Measurements from ENCODE around the gene PDE4D.
A peak's percentile ranks its signal among the peaks of the same experiment; 100 is the strongest.
"Not testable (repeated sequence)": the region's sequence is repeated elsewhere in the genome, so short reads cannot be mapped to it uniquely, and the experiment has no call there.

PDE4D gene

DNA sequence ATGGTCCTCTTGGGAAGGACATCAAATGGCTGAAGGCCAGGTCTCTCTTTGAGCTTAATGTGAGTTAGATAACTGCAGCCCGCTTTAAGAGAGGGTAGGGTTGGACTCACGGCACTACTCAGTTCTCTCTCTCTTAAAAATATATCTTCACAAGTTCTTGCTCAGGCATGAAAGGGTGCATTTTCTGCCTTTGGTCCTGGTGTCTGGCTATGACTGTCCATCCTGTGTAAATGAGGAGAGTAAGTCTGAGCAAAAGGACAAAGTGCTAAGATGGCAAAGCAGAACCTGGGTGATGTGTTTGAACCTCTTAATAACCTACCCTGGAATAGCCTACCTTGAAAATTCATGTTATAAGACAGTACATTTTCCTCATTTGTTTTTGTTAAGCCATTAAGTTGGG lies 293.4 kb downstream of the PDE4D start:
- no peak for DNase-seq

DNA sequence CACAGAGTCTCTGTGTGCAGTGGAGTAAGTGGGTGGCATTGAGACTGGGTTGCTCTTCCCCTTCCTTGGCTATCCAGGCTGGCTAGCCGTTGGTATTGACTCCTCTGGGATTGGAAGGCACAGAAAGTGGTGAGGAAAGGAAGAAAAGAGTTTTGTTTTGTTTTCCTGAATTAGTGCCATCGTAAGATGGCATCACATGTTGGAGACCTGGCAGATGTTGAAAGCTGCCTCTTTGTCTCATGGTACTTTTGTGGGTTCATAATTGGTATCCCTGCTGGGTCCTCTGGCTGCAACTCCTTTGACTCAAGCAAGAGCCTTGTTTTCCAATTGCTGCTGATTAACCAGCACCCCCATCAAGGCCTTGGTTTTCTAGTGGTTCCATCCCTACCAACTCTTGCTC lies 293.8 kb downstream of the PDE4D start:
- no peak for DNase-seq

DNA sequence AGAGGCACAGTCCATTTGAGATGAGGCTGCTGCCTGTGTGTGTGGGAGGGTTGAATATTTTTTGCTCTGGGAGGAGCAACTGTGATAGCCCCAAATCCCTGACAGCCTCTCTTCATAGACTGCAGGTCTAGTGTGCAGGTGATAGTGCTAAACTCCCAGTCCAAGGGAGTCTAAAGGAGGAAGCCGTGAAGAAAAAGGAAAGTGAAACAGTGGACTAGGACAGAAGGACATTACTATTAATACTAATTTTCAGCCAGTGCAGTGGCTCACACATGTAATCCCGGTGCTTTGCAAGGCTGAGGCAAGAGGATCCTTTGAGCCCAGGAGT lies 295.0 kb downstream of the PDE4D start:
- no peak for DNase-seq

DNA sequence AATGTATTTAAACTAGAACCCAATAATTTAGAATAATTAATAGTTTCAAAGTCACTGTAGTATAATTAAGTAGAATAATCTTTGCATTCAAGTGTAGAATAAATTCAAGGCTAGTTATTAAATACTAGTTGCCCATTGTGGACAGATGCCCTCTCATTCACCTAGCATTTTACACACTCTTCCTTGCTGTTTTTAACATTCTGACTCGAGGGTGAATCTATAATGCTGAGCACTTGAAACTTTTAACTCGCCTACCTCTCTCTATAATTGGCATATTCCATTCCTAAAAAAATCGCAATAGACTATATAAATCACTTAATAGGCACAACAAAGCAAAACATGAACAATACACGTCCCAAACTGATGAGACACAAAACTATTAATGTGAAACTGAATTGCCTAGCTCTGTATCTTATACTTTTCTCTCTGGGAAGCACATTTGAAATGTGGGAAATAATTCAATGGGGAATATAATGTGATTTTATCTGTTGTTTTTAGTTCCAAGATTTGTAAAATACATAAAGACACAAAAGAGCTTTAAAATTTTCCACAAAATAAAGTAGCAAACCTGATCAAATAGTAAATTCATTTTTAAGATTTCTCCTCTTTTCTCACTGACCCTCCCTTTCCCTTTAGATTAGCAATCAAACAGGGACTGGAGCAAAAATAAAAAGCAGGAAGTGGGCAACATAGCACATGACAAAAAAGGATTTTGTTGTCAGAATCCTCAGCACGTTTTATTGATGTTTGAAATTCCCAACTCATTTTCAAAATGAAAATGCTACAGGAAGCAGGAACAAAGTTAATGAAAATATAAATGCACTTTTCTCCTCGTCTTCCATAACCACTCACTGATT lies 295.6 kb downstream of the PDE4D start:
- no peak for DNase-seq

- DNase-seq = no peak
Measured at GRCh38 chr5:59596586-59597350, 296.8 kb downstream of the PDE4D start.

GRCh38 chr5:59594118-59594517 lies 299.4 kb downstream of the PDE4D start:
- not testable (repeated sequence) for DNase-seq

DNA sequence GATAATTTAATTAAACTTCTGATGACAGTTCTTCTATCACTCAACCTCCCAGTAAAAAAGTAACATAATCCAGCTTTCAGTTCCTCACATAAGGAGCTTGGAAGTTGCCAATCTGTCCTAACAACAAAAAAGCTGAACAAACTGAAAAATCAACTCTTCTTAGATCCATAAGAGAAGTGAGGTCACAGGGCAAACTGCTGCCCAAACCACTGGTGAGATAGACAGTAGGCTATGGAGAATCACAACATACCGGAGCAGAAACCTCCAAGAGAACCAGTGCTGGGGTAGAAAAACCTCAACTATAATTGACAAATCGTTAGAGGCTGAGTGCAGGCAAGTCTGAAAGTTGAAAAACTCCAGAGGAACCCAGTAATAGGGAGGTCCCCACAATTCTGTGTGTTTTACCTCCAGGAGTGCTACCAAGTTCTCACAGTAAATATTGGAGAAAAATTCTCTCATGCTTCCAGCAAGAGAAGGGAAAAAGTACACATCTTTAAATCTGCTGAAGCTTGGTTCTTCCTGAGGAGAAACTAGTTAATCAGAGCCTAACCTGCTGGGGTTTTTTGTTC lies 300.0 kb downstream of the PDE4D start:
- DNase-seq = no peak

DNA sequence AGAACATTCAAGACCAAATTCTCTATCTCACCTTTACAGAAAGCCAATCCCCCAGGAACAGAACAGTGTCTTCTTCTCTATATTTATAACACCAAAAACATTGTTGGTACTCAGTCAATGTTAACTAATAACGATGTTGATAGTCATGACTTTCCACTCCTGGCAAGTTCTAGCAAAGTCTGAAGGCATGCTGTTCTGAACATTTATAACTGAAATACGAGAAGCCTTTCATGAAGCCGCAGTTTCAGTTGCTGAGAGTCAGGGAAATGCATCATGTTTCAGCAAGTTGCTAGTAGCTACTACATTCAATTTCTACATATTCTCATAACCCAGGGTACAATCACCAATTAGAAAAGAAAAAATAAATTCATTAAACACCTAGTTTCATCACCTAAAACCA lies 301.4 kb downstream of the PDE4D start:
- no peak for DNase-seq

- DNase-seq = no peak
Measured at GRCh38 chr5:59591162-59591561, 302.4 kb downstream of the PDE4D start.

GRCh38 chr5:59588922-59589321 lies 304.6 kb downstream of the PDE4D start:
- DNase-seq = peak; percentile 4

DNA sequence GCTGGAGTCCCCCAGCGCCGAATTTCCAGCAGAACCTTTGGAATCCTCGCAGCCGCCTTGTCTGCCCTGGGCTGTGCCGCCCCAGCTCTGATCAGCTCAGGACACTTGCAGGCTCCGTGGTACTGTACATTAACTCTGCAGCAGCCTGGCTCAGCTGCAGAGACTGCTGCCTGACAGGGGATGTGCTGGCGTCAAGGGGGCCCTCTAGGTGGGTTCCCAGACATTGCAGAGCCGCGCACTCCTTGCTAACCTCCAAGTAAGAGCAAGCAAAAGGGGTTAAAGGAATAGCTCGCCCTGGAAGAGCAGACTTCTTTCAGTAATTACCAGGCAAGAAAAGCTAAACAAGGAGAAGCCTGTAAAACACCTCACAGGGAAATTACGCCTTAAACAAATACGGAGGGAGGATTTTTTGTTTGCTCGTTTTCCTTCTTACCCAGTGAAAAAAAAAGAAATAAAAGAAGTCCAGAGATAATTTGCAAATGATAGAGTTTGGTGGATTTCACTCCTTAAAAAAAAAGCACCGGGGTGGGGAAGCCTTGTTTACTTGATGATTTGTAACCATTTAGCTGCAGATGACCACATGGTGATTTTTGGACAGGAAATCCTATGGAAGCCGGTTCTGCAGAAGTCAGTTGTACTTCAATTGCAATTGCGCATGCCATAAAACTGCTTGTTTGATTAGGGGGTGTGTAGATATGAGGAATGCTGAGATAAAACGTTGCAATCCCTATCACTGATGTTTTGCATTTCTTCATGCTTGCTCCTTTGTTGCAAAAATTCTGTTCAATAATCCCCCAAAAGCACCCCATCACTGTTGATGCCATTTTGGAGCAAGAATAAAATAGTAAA lies 305.8 kb downstream of the PDE4D start:
- peak; percentile 63 for DNase-seq

DNA sequence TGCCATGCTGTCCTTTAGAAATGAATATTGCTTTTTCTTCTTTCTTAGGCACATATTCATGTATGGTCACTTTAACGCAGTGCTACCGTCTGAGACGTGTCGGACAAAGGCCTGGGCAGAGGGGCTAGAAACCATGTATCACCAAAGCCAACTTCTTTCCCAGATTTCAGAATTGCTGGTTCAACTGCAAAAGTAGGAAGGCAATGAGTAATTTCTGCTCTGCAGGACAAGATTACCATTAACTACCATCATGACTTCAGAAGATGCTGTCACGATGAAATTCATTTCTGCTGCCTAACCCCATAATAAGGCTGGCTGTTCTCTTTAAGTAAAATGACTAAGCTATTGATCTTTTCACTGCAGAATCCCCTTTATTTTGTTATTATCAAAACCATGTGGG lies 306.7 kb downstream of the PDE4D start:
- no peak for DNase-seq

DNA sequence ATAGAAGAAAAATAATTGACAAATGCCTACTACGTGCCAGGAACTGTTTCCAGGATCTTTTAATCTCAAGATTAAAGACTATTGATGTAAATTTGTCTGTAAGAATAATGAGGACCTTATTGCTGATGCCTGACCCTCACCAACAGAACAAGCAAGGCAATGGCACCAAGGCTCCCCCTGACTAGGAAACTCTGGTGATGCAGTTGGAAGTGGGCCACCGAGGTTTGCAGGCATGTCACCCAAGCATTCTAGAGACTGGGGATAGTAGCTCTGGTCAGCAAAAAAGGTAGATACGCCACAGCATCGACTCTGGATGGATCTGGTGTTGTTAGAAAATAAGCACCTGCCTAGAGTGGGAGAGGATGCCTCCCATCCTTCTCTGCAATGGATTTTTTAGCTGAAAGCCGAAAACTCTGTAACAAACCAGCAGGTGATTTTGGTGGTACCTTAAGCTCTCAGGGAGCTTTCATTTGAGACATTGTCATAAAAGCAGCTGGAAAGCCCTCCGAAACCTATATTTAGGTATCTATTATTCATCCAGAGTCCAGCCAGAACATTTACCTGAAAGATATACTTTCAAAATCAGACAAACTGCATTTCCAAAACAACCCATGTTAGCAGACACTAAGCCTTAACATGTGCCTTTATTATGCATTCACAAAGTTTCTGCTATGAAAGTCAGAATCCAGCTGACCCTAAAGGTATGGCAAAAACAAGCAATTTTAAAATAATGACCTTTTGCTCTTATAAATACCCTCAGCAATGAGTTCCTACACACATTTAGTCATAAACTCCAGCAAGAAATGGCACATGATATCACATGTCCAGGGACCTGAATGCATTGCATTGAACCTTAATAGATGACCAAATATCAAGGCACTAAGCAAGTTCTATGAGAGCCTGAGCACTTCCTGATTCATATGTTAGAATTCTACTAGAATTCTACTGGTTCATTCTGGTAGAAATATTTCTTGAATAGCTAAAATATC lies 308.4 kb downstream of the PDE4D start:
- DNase-seq = no peak

GRCh38 chr5:59583810-59584562 lies 309.5 kb downstream of the PDE4D start:
- peak; percentile 68 for DNase-seq

- peak; percentile 68 for DNase-seq
Measured at GRCh38 chr5:59583151-59583809, 310.2 kb downstream of the PDE4D start.

DNA sequence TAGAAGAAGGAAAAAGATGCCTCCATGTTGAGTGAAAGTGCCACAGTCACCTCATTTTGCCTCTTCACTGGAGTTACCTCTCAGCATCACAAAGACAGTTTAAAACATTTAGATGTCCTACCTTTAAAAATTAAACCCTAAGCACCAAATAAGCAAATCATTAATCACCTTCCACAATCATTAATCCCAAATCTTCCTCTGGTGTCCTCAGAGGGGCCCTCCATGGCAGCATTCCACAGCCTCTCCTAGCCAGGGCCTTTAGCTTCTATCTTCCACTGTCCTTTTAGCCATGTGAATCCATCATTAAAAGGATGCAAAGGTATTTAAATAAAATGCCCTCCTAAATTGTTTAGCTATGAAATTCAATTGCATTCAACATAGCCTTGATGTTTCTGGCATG lies 310.8 kb downstream of the PDE4D start:
- no peak for DNase-seq

DNA sequence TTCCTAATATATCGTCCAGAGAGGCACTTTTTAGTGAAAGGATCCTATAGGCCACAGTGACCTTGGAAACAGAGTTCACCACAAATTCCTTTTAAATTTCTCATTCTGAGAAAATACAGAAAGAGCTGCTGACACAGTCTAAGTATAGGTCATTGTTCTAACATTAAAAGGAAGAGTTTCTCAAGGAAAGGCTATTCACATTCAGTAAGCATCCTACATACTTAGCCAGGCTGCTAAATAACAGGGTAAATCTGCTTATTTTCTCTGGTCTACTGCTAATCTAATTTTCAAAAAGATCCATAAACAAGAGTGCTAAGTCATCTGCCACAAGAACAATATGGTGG lies 313.7 kb downstream of the PDE4D start:
- no peak for DNase-seq

DNA sequence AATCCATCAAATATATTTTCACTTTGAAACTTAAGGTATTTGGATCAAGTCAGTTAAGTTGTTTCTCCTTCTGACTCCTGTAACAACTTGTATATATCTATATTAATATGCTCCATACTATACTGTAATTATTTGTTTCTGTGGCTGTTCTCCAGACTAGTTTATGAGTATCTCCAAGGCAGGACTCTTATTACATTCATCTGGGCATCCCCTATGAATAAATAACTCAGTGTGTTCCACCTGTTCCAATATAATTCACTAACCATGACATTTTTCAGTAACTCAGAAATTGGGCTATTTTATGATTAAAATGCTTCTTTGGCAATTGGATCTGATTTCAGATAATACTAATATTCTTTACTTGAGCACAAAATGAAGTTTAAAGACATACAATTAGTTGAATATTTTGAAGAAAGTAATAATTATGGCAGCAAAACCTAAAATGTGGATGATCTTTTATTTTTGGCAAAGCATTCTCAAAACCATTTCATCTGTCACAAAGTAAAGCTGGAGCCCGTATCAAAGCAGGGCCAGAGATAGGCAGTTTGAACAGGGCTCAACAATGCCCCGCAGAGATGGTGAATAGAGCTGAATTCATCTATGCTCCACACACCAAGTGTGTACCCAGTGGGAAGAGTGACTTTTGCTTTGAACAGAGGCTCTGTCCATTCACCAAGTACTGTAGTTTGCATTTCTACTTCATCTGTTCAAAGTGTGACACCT lies 314.3 kb downstream of the PDE4D start:
- no peak for DNase-seq

DNA sequence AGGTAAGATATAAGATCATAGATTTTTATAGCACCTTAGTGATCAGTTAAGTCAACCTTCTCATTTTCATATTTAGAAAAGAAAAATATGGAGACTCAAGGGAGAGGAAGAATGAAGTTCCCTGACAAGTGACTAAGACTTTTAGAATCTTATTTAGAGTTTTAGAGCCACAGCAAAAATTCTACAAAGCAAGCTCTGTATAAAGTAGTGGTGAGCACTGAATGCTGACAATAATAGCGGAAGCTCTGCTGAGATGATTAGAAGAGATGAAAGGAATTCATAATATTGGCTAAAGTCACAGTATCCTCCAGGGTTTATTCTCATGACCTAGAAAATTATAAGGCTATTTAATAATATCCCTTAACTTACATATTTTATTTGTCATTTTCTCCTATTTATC lies 316.0 kb downstream of the PDE4D start:
- no peak for DNase-seq

Measured in DMS79 treated with DMSO at 0.1 percent for 48 hours (cell line).